Right hindlimb (tissue), 1 donor: ENCODE results near the gene NIPAL3.
"Not testable (repeated sequence)": the region's sequence is repeated elsewhere in the genome, so short reads cannot be mapped to it uniquely, and the experiment has no call there.

Source experiments
- DNase-seq: peaks from one replicate; pipeline ENCODE4 v3.0.0-alpha.2; 2018

The NIPAL3 gene

GRCh38 chr1:24425441-24425840 is 9.8 kb downstream of the NIPAL3 start:
- no peak for DNase-seq

GRCh38 chr1:24425922-24426321 is 10.3 kb downstream of the NIPAL3 start:
- DNase-seq: no peak

GRCh38 chr1:24426744-24427544 is 11.3 kb downstream of the NIPAL3 start:
- no peak for DNase-seq

- DNase-seq: no peak
Observed at GRCh38 chr1:24427545-24427862, 11.9 kb downstream of the NIPAL3 start.

GRCh38 chr1:24435782-24436365 is 20.3 kb downstream of the NIPAL3 start:
- no peak for DNase-seq

GRCh38 chr1:24437631-24438396 is 22.2 kb downstream of the NIPAL3 start:
- DNase-seq: no peak

GRCh38 chr1:24438423-24438901 is 22.9 kb downstream of the NIPAL3 start:
- DNase-seq: peak; percentile 47

- DNase-seq: no peak
Observed at GRCh38 chr1:24440436-24440835, 24.8 kb downstream of the NIPAL3 start.

GRCh38 chr1:24441480-24441879 is 25.9 kb downstream of the NIPAL3 start:
- no peak for DNase-seq

- DNase-seq: no peak
Observed at GRCh38 chr1:24441996-24442668, 26.5 kb downstream of the NIPAL3 start.

- DNase-seq: no peak
Observed at GRCh38 chr1:24442764-24443163, 27.2 kb downstream of the NIPAL3 start.

GRCh38 chr1:24443241-24443656 is 27.6 kb downstream of the NIPAL3 start:
- peak; percentile 43 for DNase-seq

GRCh38 chr1:24446446-24446845 is 30.8 kb downstream of the NIPAL3 start:
- not testable (repeated sequence) for DNase-seq

- DNase-seq: no peak
Observed at GRCh38 chr1:24450316-24450715, 34.7 kb downstream of the NIPAL3 start.

- DNase-seq: no peak
Observed at GRCh38 chr1:24450857-24451397, 35.3 kb downstream of the NIPAL3 start.

- DNase-seq: no peak
Observed at GRCh38 chr1:24451746-24452145, 36.1 kb downstream of the NIPAL3 start.

- DNase-seq: no peak
Observed at GRCh38 chr1:24452922-24453485, 37.4 kb downstream of the NIPAL3 start.

- DNase-seq: no peak
Observed at GRCh38 chr1:24454673-24455072, 39.1 kb downstream of the NIPAL3 start.

- DNase-seq: no peak
Observed at GRCh38 chr1:24455272-24455671, 39.7 kb downstream of the NIPAL3 start.

GRCh38 chr1:24457866-24458265 is 42.3 kb downstream of the NIPAL3 start:
- no peak for DNase-seq

GRCh38 chr1:24459551-24460266 is 44.1 kb downstream of the NIPAL3 start:
- no peak for DNase-seq

- DNase-seq: not testable (repeated sequence)
Observed at GRCh38 chr1:24462128-24462527, 46.5 kb downstream of the NIPAL3 start.
